Neural progenitor cell (in vitro differentiated cells): ENCODE data around the gene C4BPB. TPM values are rescaled to one million over a fixed set of nuclear protein-coding genes. Genes with fewer than 3 reads are reported as not detected.

ENCODE experiments used
- DNase-seq: peaks from one replicate; pipeline ENCODE4 v3.0.0-alpha.2; 2016; ENCODE audit warnings: low spot score
- H2AFZ ChIP-seq: fragments of 200-600 bp; sonication (generic); replicated peaks from 2 replicates; pipeline ENCODE4 v1.6.1; 2016; ENCODE audit warnings: antibody characterized with exemption
- H3F3A ChIP-seq: fragments of 200-600 bp; sonication (generic); 2 replicates; pipeline ENCODE4 v1.6.1; 2016; ENCODE audit warnings: antibody characterized with exemption, low read depth
- H3K27ac ChIP-seq: fragments of 200-600 bp; sonication (generic); 2 replicates; pipeline ENCODE4 v1.5.1; 2016; ENCODE audit warnings: mild to moderate bottlenecking
- H3K27me3 ChIP-seq: fragments of 200-600 bp; sonication (generic); 2 replicates; pipeline ENCODE4 v1.6.1; 2016; ENCODE audit warnings: mild to moderate bottlenecking, moderate library complexity
- H3K36me3 ChIP-seq: fragments of 200-600 bp; sonication (generic); 2 replicates; pipeline ENCODE4 v1.5.1; 2016
- H3K4me1 ChIP-seq: fragments of 200-600 bp; sonication (generic); 2 replicates; pipeline ENCODE4 v1.6.1; 2016; ENCODE audit warnings: mixed run types
- H3K4me2 ChIP-seq: fragments of 200-600 bp; sonication (generic); 2 replicates; pipeline ENCODE4 v1.6.1; 2016
- H3K4me3 ChIP-seq: fragments of 200-600 bp; sonication (generic); 2 replicates; pipeline ENCODE4 v1.5.1; 2016
- H3K79me2 ChIP-seq: fragments of 200-600 bp; sonication (generic); 2 replicates; pipeline ENCODE4 v1.6.1; 2016; ENCODE audit warnings: low read depth
- H3K9ac ChIP-seq: fragments of 200-600 bp; sonication (generic); 2 replicates; pipeline ENCODE4 v1.6.1; 2016
- H3K9me3 ChIP-seq: fragments of 200-600 bp; sonication (generic); 2 replicates; pipeline ENCODE4 v1.5.1; 2016; ENCODE audit warnings: low read depth
- H4K20me1 ChIP-seq: fragments of 200-600 bp; sonication (generic); 2 replicates; pipeline ENCODE4 v1.6.1; 2016; ENCODE audit warnings: low read depth
- H3K27ac Mint-ChIP-seq: 3 replicates; pipeline ENCODE4 v1.8.0; 2021; ENCODE audit warnings: mixed read lengths
- H3K27me3 Mint-ChIP-seq: 2 replicates; pipeline ENCODE4 v1.8.0; 2022; ENCODE audit warnings: low read depth, mild to moderate bottlenecking, inconsistent platforms, moderate library complexity, mixed read lengths; ENCODE audit not compliant: insufficient read depth
- H3K36me3 Mint-ChIP-seq: 3 replicates; pipeline ENCODE4 v1.8.0; 2021; ENCODE audit warnings: mixed read lengths
- H3K4me1 Mint-ChIP-seq: 3 replicates; pipeline ENCODE4 v1.8.0; 2021; ENCODE audit warnings: mixed read lengths
- H3K4me3 Mint-ChIP-seq: 3 replicates; pipeline ENCODE4 v1.8.0; 2021; ENCODE audit warnings: mild to moderate bottlenecking, moderate library complexity, mixed read lengths
- H3K9me3 Mint-ChIP-seq: 3 replicates; pipeline ENCODE4 v1.8.0; 2020; ENCODE audit warnings: mixed read lengths
- EZH2 ChIP-seq: fragments of 200-600 bp; sonication (generic); IDR thresholded peaks from 2 replicates; pipeline ENCODE4 v1.6.1; 2017; ENCODE audit warnings: antibody characterized with exemption, mild to moderate bottlenecking, moderate library complexity
- EZH2phosphoT487 ChIP-seq: fragments of 200-600 bp; sonication (generic); IDR thresholded peaks from 2 replicates; pipeline ENCODE4 v1.6.1; 2017; ENCODE audit warnings: antibody characterized with exemption
- total RNA-seq: library from RNA; depleted of rRNA; stranded (reverse); fragments of >200 nt; gene quantifications from 2 replicates; pipeline ENCODE4 v1.2.3, GENCODE V29; 2015; ENCODE audit warnings: low replicate concordance
- TF ChIP-seq, protein P1 (sequence below): fragments of 200-600 bp; sonication (generic); IDR thresholded peaks from 2 replicates; pipeline ENCODE4 v1.5.1; 2017; ENCODE audit warnings: antibody characterized with exemption, mild to moderate bottlenecking

C4BPB gene
- total RNA-seq, 1 donor from 2014 or later: not detected

DNA sequence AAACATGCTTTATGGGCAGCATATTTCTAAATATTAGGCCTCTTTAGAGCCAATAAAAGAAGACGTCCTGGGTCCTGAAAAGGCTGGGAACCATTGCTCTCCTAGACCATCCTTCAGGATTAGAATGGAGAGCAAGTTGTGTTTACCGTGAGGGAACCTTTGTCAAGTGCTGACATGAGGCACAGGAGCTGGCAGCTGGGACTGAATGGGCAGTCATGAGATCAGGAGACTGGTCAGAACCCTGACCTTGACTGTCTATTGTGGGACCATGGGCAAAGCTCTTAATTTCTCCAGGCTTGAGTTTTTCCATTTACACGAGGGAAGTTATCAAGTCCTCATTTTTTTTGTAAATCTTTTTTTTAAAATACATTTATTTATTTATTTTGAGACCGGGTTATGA is 30.4 kb upstream of the C4BPB start:
- Histone ChIP-seq H3F3A (peaks cover 12% of the 10 kb centered on the region), H3K4me3 (no peak overlapping the region), H3K27me3 (peaks cover 14% of the 10 kb centered on the region), H3K27ac (no peak overlapping the region), H2AFZ (no peak overlapping the region), H4K20me1 (peaks cover 4% of the 10 kb centered on the region), H3K4me1 (peaks cover 13% of the 10 kb centered on the region), H3K9ac (no peak overlapping the region), H3K9me3 (no peaks in the 10 kb centered on the region), H3K4me2 (no peak overlapping the region), H3K36me3 (no peaks in the 10 kb centered on the region), H3K79me2 (no peaks in the 10 kb centered on the region)
- no peak for DNase-seq
- no peak for TF ChIP-seq EZH2phosphoT487
- TF ChIP-seq, protein P1, sequence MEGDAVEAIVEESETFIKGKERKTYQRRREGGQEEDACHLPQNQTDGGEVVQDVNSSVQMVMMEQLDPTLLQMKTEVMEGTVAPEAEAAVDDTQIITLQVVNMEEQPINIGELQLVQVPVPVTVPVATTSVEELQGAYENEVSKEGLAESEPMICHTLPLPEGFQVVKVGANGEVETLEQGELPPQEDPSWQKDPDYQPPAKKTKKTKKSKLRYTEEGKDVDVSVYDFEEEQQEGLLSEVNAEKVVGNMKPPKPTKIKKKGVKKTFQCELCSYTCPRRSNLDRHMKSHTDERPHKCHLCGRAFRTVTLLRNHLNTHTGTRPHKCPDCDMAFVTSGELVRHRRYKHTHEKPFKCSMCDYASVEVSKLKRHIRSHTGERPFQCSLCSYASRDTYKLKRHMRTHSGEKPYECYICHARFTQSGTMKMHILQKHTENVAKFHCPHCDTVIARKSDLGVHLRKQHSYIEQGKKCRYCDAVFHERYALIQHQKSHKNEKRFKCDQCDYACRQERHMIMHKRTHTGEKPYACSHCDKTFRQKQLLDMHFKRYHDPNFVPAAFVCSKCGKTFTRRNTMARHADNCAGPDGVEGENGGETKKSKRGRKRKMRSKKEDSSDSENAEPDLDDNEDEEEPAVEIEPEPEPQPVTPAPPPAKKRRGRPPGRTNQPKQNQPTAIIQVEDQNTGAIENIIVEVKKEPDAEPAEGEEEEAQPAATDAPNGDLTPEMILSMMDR: no peak
- TF ChIP-seq EZH2: no peak
- Mint-ChIP-seq H3K27ac (no peak overlapping the region), H3K4me1 (peaks cover 2% of the 10 kb centered on the region), H3K9me3 (no peaks in the 10 kb centered on the region), H3K36me3 (no peaks in the 10 kb centered on the region), H3K27me3 (peaks cover 10% of the 10 kb centered on the region), H3K4me3 (no peak overlapping the region)

DNA sequence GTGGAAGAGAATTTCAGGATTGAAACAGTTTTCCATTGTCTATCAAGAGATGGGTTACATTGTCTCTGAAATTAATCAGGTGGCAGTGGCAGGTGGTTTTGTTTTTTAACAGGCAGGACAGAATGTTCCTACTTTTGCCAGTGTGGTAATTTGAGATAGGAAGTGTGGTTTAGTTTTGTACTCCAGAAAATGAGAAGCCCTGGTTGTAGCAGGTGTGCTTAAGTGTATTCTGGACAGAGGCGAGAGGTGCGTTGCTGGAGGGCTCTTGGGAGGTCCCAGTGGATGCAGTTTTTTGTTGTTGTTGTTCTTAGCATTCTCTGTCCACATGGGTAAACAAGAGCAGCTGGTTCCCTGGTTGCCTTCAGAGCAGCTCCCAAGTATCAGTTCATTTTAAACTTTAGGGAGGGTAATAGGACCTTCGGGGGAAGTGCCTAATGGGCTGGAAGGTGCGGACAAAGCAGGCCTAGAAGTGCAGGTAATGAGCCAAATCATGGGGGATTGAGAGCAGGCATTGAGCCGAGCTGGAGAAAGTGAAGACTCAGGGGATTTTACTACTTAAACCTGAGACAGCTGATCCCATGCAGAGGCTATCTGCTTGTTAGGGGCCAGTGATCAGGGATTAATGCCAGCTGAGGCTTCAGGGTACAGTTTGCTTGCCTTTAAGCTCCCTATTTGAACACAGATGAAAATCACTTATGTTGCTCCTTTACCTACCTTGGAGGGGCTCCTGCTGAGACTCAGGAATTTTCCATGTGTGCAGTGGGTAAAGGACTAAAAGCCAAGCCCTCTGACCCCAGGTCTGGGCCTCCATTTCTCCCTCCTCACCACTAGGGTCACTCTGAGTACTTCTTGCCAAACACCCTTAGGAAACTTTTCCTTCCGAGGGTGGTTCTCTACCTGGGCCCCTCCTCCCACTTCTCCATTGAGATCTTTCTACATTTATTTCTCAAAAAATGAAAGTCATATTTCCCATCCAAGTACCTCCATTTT is 29.5 kb upstream of the C4BPB start:
- Histone ChIP-seq H3K4me1 (peaks cover 13% of the 10 kb centered on the region), H2AFZ (no peak overlapping the region), H4K20me1 (peaks cover 4% of the 10 kb centered on the region), H3K36me3 (no peaks in the 10 kb centered on the region), H3K4me3 (no peak overlapping the region), H3K9ac (no peak overlapping the region), H3F3A (peaks cover 12% of the 10 kb centered on the region), H3K4me2 (peak overlapping the region; percentile 52), H3K27ac (peak overlapping the region; percentile 6), H3K79me2 (no peaks in the 10 kb centered on the region), H3K9me3 (no peaks in the 10 kb centered on the region), H3K27me3 (peaks cover 6% of the 10 kb centered on the region)
- Mint-ChIP-seq H3K27ac (no peak overlapping the region), H3K9me3 (no peaks in the 10 kb centered on the region), H3K4me3 (no peak overlapping the region), H3K4me1 (peaks cover 2% of the 10 kb centered on the region), H3K27me3 (peaks cover 4% of the 10 kb centered on the region), H3K36me3 (peaks cover 2% of the 10 kb centered on the region)
- TF ChIP-seq, protein P1: peak; percentile 48
- no peak for TF ChIP-seq EZH2
- DNase-seq: peak; percentile 51

DNA sequence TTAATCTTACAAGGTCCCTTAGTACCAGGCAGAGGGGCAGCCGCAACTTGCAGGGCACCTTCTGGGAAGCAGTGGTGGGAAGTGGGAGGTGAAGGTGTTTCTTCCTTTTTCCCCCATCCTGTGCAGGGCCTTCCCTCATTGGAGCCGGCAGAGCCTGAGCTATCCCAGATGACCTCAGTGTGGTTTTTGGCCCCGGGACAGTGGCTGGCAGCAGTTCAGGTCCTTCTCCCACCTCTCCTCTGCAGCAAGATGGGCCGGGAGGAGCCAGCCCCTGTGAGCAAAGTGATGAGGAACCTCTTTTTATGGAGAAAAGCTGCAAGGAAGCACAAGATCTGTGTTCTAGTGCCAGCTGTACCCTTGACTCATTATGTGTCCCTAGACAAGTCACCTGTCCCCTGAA is 28.8 kb upstream of the C4BPB start:
- Histone ChIP-seq H3K4me3 (no peak overlapping the region), H4K20me1 (peaks cover 4% of the 10 kb centered on the region), H3K9me3 (no peaks in the 10 kb centered on the region), H3K27ac (no peak overlapping the region), H3K9ac (no peak overlapping the region), H3K36me3 (no peaks in the 10 kb centered on the region), H2AFZ (no peak overlapping the region), H3F3A (peaks cover 12% of the 10 kb centered on the region), H3K4me2 (peak overlapping the region; percentile 52), H3K79me2 (no peaks in the 10 kb centered on the region), H3K4me1 (peaks cover 13% of the 10 kb centered on the region), H3K27me3 (no peaks in the 10 kb centered on the region)
- Mint-ChIP-seq H3K36me3 (peaks cover 2% of the 10 kb centered on the region), H3K9me3 (no peaks in the 10 kb centered on the region), H3K27ac (no peak overlapping the region), H3K4me3 (no peak overlapping the region), H3K27me3 (peaks cover 3% of the 10 kb centered on the region), H3K4me1 (peaks cover 1% of the 10 kb centered on the region)
- TF ChIP-seq, protein P1: no peak
- no peak for TF ChIP-seq EZH2
- DNase-seq: no peak
